Suprapubic skin (tissue), 4 donors: ENCODE data around the gene TLCD3B. TPM values are rescaled to one million over a fixed set of nuclear protein-coding genes. Genes with fewer than 3 reads are reported as not detected.
A peak's percentile ranks its signal among the peaks of the same experiment; 100 is the strongest.

Experiments
- DNase-seq, 2 donors: peaks; one replicate each; pipeline ENCODE4 v3.0.0-alpha.2; 2019; ENCODE audit warnings: low spot score in 2 of 2
- H3K27ac ChIP-seq: fragments of 200-600 bp; sonication (generic); one replicate; pipeline ENCODE4 v1.5.1; 2019
- H3K27me3 ChIP-seq: fragments of 200-600 bp; sonication (generic); one replicate; pipeline ENCODE4 v1.5.1; 2019
- H3K36me3 ChIP-seq: fragments of 200-600 bp; sonication (generic); one replicate; pipeline ENCODE4 v1.5.1; 2019
- H3K4me1 ChIP-seq: fragments of 200-600 bp; sonication (generic); one replicate; pipeline ENCODE4 v1.5.1; 2019
- H3K4me3 ChIP-seq: fragments of 200-600 bp; sonication (generic); one replicate; pipeline ENCODE4 v1.5.1; 2019; ENCODE audit warnings: mild to moderate bottlenecking
- H3K9me3 ChIP-seq: fragments of 200-600 bp; sonication (generic); one replicate; pipeline ENCODE4 v1.5.1; 2019
- EP300 ChIP-seq: sonication (generic); formaldehyde crosslinking; IDR thresholded peaks from one replicate; pipeline ENCODE4 v1.6.1; 2017; ENCODE audit warnings: antibody characterized with exemption
- POLR2A ChIP-seq, 2 donors: fragments of 450-650 bp; IDR thresholded peaks; one replicate each; pipeline ENCODE4 v1.6.1; 2017; ENCODE audit warnings: antibody characterized with exemption in 2 of 2, mild to moderate bottlenecking in 2 of 2, moderate library complexity in 2 of 2
- POLR2AphosphoS5 ChIP-seq, 3 donors: sonication (generic); formaldehyde crosslinking; IDR thresholded peaks; one replicate each; pipeline ENCODE4 v1.6.1; 2017; ENCODE audit warnings: antibody characterized with exemption in 3 of 3
- WGBS: methylation state at CpG from one replicate; pipeline ENCODE4 v1.1.5; 2018; 5-methylcytosine and 5-hydroxymethylcytosine counted together
- total RNA-seq, 4 donors: library from RNA; depleted of rRNA; stranded (reverse); fragments of >200 nt; gene quantifications; one replicate each; pipeline ENCODE4 v1.1.0, GENCODE V29; 2016
- TF ChIP-seq, protein P1 (sequence below), 2 donors: fragments of 200-600 bp in 1 of 2; fragments of 450-650 bp in 1 of 2; sonication (generic) in 1 of 2; IDR thresholded peaks; one replicate each; pipeline ENCODE4 v1.5.1; 2016 to 2019; ENCODE audit warnings: antibody characterized with exemption in 2 of 2, mild to moderate bottlenecking in 1 of 2, moderate library complexity in 1 of 2

The TLCD3B gene
- total RNA-seq, 4 donors from 2014 or later: 0.81 to 1.4 TPM; not detected in 2

DNA sequence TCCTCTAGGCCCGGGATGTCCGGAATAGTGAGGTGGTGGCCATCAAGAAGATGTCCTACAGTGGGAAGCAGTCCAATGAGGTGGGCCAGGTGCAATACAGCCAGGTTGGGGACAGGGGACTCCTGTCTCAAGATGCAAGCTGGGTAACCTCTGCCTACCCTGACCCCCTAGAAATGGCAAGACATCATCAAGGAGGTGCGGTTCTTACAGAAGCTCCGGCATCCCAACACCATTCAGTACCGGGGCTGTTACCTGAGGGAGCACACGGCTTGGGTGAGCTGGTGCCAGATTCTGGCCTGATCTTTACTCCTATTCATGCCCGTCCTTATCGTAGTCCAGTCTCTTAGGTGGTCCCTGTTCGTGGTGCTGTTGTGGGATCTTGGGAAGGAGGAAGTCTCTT is 53.0 kb downstream of the TLCD3B start:
- Histone ChIP-seq H3K4me3 (no peak overlapping the region), H3K36me3 (peaks cover 61% of the 10 kb centered on the region), H3K27ac (peak overlapping the region; percentile 46), H3K9me3 (no peaks in the 10 kb centered on the region), H3K27me3 (no peaks in the 10 kb centered on the region), H3K4me1 (peaks cover 44% of the 10 kb centered on the region)
- WGBS: 92% methylated on average over 6 of the region's 9 CpGs
- TF ChIP-seq POLR2AphosphoS5 (IDR thresholded peaks at IDR 0.05) (no peak), EP300 (no peak), POLR2A (IDR thresholded peaks at IDR 0.05) (no peak)
- TF ChIP-seq, protein P1, sequence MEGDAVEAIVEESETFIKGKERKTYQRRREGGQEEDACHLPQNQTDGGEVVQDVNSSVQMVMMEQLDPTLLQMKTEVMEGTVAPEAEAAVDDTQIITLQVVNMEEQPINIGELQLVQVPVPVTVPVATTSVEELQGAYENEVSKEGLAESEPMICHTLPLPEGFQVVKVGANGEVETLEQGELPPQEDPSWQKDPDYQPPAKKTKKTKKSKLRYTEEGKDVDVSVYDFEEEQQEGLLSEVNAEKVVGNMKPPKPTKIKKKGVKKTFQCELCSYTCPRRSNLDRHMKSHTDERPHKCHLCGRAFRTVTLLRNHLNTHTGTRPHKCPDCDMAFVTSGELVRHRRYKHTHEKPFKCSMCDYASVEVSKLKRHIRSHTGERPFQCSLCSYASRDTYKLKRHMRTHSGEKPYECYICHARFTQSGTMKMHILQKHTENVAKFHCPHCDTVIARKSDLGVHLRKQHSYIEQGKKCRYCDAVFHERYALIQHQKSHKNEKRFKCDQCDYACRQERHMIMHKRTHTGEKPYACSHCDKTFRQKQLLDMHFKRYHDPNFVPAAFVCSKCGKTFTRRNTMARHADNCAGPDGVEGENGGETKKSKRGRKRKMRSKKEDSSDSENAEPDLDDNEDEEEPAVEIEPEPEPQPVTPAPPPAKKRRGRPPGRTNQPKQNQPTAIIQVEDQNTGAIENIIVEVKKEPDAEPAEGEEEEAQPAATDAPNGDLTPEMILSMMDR (IDR thresholded peaks at IDR 0.05): no peak
- DNase-seq: no peak

DNA sequence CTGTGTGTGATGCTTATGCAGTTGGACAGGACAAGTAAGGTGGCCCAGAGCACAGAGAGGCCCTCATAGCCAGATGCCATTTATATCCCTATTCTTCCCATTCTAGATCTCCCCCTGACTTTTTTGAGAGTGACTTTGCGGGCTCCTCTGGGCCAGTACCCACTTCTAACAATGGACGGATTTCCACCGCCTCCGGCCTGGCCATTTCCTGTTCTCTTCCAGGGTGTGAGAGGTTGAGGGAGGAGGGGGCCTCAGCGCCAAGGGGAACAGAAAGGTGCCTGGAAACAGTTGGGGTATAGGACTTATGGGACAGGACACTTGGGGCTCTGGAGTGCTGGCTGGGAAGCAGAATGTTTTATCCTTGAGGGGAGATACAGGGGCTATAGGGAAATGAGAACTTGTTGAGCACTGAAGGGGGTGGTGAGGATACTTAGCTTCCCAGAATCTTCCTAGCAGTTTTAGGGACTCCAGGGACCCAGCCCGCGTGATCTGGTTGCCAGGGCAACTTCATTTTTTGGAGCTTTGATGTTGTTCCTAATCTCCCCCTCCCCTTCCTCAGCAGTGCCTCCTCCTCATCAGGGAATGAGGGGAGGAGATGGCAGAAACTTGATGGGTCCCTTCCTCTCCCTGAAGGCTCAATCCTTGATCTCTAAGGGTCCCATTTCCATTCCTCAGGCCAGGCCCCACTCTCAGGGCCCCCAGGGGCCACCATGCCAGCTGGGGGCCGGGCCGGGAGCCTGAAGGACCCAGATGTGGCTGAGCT is 53.8 kb downstream of the TLCD3B start:
- WGBS: 74% methylated on average over 9 of the region's 9 CpGs
- TF ChIP-seq POLR2AphosphoS5 (IDR thresholded peaks at IDR 0.05): no peak
- DNase-seq: no peak
- H3K27me3 ChIP-seq: no peaks in the 10 kb centered on the region
- peak overlapping the region; percentile 46 for H3K27ac ChIP-seq
- peaks cover 47% of the 10 kb centered on the region for H3K4me1 ChIP-seq
- peaks cover 52% of the 10 kb centered on the region for H3K36me3 ChIP-seq
- H3K9me3 ChIP-seq: no peaks in the 10 kb centered on the region
- H3K4me3 ChIP-seq: peak overlapping the region; percentile 96

DNA sequence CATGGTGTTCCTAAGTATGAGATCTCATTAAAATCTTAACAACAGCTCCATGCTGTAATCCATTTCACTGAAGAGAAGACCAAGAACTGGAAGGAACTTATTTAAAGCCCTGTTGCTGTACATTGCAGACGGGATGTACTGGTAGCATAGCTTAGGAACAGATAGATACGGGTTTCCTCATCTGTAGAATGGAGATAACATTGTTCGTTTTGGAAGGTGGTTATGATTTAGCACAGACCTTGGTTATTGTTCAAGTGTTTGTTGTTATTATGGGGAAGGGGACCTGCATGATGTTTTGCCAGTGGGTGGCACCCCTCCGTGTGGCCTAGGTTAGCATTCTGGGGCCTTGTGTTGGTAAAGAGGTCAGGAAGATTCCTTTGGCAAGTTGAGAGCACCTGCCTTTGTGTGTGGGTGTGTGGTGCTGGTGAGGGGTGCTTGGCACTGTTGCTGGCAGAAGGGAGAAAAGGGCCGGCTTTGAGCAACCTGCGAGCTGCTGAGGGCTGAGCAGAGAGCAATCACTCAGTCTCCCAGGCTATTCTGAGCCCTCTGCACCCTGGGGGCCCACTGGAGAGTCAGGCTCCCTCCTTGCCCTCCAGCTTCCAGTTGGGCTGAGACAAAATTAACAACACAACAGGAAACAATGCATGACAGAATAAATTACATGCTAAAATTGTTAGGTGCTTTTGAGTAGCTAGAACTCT is 55.1 kb downstream of the TLCD3B start:
- TF ChIP-seq, protein P1 (IDR thresholded peaks at IDR 0.05): no peak
- TF ChIP-seq POLR2AphosphoS5 (IDR thresholded peaks at IDR 0.05) (no peak), POLR2A (IDR thresholded peaks at IDR 0.05) (no peak), EP300 (no peak)
- peaks cover 45% of the 10 kb centered on the region for H3K36me3 ChIP-seq
- peak overlapping the region; percentile 96 for H3K4me3 ChIP-seq
- no peaks in the 10 kb centered on the region for H3K9me3 ChIP-seq
- H3K27me3 ChIP-seq: no peaks in the 10 kb centered on the region
- WGBS: 21% methylated on average over 6 of the region's 6 CpGs
- H3K27ac ChIP-seq: peak overlapping the region; percentile 40
- peaks cover 47% of the 10 kb centered on the region for H3K4me1 ChIP-seq
- no peak for DNase-seq

DNA sequence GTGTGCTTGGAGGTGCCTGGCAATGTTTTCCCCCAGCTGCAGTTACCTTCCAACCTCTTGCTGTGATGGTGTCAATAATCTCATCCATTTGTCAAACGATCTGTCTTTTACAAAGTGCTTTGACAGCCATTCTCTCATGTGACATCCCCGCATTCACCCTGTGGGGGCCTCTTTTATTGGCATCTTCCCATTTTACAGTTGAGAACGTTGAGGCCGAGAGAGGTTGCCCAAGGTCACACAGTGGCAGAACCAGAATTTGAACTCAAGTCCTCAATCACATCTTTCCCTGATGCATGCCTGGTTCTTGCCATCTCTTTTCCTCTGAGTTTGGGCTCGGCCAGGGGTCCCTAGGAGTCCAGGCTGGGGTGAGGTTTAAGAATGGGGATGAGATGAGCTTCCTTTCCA is 55.9 kb downstream of the TLCD3B start:
- 53% methylated on average over 5 of the region's 5 CpGs for WGBS

More for the DNA sequence above, 55.9 kb downstream of the TLCD3B start:
- Histone ChIP-seq H3K9me3 (no peaks in the 10 kb centered on the region), H3K4me3 (peak overlapping the region; percentile 96), H3K4me1 (peaks cover 47% of the 10 kb centered on the region), H3K27ac (peak overlapping the region; percentile 40), H3K36me3 (peaks cover 42% of the 10 kb centered on the region), H3K27me3 (no peaks in the 10 kb centered on the region)
- DNase-seq: no peak
- TF ChIP-seq, protein P1 (IDR thresholded peaks at IDR 0.05): no peak
- TF ChIP-seq POLR2A (IDR thresholded peaks at IDR 0.05) (no peak), POLR2AphosphoS5 (IDR thresholded peaks at IDR 0.05) (no peak), EP300 (no peak)

Other genes starting within 250 kb of the TLCD3B start
- gene KIF22, start 240.5 kb downstream of the TLCD3B start, total RNA-seq: 10 to 100 TPM; 42.8 to 65.7 (median 55.1) TPM
- gene MAZ, start 224.7 kb downstream of the TLCD3B start, total RNA-seq: 100 to 1,000 TPM in 3 of 4 donors, 10 to 100 TPM in 1; 98.4 to 180 (median 125) TPM
- gene PRRT2, start 219.1 kb downstream of the TLCD3B start, total RNA-seq: 1 to 10 TPM in 3 of 4 donors, not detected in 1; 1.1 to 6.8 (median 3.7) TPM
- 10 to 100 TPM; 23.3 to 35.2 (median 23.8) TPM for gene PAGR1, start 215.1 kb downstream of the TLCD3B start, total RNA-seq
- 100 to 1,000 TPM in 1 of 4 donors, 10 to 100 TPM in 3; 54.9 to 104 (median 68.1) TPM for gene MVP, start 210.8 kb downstream of the TLCD3B start, total RNA-seq
- gene CDIPT, start 168.0 kb downstream of the TLCD3B start, total RNA-seq: 100 to 1,000 TPM in 1 of 4 donors, 10 to 100 TPM in 3; 68.7 to 112 (median 96.7) TPM
- 1 to 10 TPM in 3 of 4 donors, under 1 TPM in 1; 0.98 to 2.9 (median 1.2) TPM for gene SEZ6L2, start 131.7 kb downstream of the TLCD3B start, total RNA-seq
- gene ASPHD1, start 130.8 kb downstream of the TLCD3B start, total RNA-seq: under 1 TPM in 1 of 4 donors, not detected in 3; 0.34 TPM
- 10 to 100 TPM; 20.3 to 43.9 (median 32.0) TPM for gene KCTD13, start 105.0 kb downstream of the TLCD3B start, total RNA-seq
- gene TMEM219, start 69.2 kb downstream of the TLCD3B start, total RNA-seq: 100 to 1,000 TPM in 3 of 4 donors, 10 to 100 TPM in 1; 78.0 to 109 (median 106) TPM
- gene TAOK2, start 57.4 kb downstream of the TLCD3B start, total RNA-seq: 10 to 100 TPM; 29.1 to 54.4 (median 39.1) TPM
- gene HIRIP3, start 35.7 kb downstream of the TLCD3B start, total RNA-seq: 10 to 100 TPM; 14.6 to 29.3 (median 21.7) TPM
- gene INO80E, start 35.0 kb downstream of the TLCD3B start, total RNA-seq: 10 to 100 TPM; 48.2 to 58.7 (median 51.0) TPM
- under 1 TPM in 1 of 4 donors, not detected in 3; 0.42 TPM for gene DOC2A, start 20.2 kb downstream of the TLCD3B start, total RNA-seq
- gene C16orf92, start 8.1 kb downstream of the TLCD3B start, total RNA-seq: not detected
- gene ALDOA, start 34.5 kb upstream of the TLCD3B start, total RNA-seq: 100 to 1,000 TPM; 794 to 967 (median 870) TPM
- 10 to 100 TPM; 52.0 to 66.0 (median 61.2) TPM for gene PPP4C, start 44.7 kb upstream of the TLCD3B start, total RNA-seq
- 1 to 10 TPM; 2.7 to 7.6 (median 4.7) TPM for gene TBX6, start 60.7 kb upstream of the TLCD3B start, total RNA-seq
- 100 to 1,000 TPM; 138 to 197 (median 195) TPM for gene YPEL3, start 64.9 kb upstream of the TLCD3B start, total RNA-seq
- gene GDPD3, start 82.3 kb upstream of the TLCD3B start, total RNA-seq: 10 to 100 TPM in 3 of 4 donors, 1 to 10 TPM in 1; 8.7 to 40.0 (median 12.5) TPM
- 10 to 100 TPM; 34.1 to 62.4 (median 60.1) TPM for gene MAPK3, start 91.9 kb upstream of the TLCD3B start, total RNA-seq
- gene CORO1A, start 152.3 kb upstream of the TLCD3B start, total RNA-seq: 10 to 100 TPM; 14.5 to 25.3 (median 19.3) TPM
- gene BOLA2B, start 162.4 kb upstream of the TLCD3B start, total RNA-seq: 100 to 1,000 TPM in 3 of 4 donors, 10 to 100 TPM in 1; 72.7 to 434 (median 197) TPM
- gene SLX1A, start 162.6 kb upstream of the TLCD3B start, total RNA-seq: 10 to 100 TPM; 27.3 to 56.2 (median 44.9) TPM
- gene SULT1A3, start 168.0 kb upstream of the TLCD3B start, total RNA-seq: 10 to 100 TPM in 1 of 4 donors, 1 to 10 TPM in 2, not detected in 1; 4.8 to 24.6 (median 7.8) TPM
- gene NPIPB13, start 217.2 kb upstream of the TLCD3B start, total RNA-seq: 10 to 100 TPM in 1 of 4 donors, 1 to 10 TPM in 3; 2.5 to 12.8 (median 4.7) TPM